Astrocyte (in vitro differentiated cells and primary cell): ENCODE results near the gene TRIP10.

Source experiments
- EZH2 ChIP-seq: IDR thresholded peaks from 2 replicates; pipeline ENCODE4 v1.6.1; 2012; ENCODE audit warnings: mild to moderate bottlenecking, low read length, inconsistent platforms; ENCODE audit not compliant: insufficient read depth
- TF ChIP-seq, protein P1 (sequence below): IDR thresholded peaks from 2 replicates; pipeline ENCODE4 v1.5.1; 2011; ENCODE audit warnings: low read depth, mild to moderate bottlenecking, inconsistent platforms, low read length, moderate library complexity; ENCODE audit not compliant: insufficient read depth

DNA sequence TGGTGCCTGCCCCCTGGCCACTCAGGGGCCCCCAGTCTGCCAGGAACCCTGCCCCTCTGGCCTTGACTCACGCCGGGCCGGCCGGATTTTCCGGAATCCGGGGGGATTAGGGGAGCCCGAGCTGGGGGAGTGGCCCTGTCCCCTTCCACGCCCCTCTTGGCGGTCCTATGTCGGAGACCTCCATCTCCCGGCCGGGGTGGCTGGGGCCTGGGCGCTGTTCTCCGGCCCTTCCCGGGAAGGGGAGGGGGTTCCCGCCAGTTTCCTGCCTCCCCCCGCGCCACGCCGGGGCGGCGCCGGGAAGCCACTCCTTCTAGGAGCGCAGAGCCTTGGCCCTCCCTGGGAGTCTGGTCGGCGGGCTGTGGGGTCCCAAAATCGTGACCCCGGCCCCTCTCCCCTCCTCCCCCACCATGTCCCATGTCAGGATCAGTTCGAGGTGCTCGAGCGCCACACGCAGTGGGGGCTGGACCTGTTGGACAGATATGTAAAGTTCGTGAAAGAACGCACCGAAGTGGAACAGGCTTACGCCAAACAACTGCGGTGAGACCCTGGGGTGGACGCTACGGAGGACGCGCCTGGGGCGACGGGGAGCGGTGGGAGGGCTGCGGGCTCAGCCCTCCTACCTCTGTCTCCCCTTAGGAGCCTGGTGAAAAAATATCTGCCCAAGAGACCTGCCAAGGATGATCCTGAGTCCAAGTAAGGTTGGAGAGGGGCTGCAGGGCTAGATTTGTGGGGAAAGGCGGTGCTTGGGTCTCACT is 1.3 kb downstream of the TRIP10 start:
- TF ChIP-seq, protein P1, sequence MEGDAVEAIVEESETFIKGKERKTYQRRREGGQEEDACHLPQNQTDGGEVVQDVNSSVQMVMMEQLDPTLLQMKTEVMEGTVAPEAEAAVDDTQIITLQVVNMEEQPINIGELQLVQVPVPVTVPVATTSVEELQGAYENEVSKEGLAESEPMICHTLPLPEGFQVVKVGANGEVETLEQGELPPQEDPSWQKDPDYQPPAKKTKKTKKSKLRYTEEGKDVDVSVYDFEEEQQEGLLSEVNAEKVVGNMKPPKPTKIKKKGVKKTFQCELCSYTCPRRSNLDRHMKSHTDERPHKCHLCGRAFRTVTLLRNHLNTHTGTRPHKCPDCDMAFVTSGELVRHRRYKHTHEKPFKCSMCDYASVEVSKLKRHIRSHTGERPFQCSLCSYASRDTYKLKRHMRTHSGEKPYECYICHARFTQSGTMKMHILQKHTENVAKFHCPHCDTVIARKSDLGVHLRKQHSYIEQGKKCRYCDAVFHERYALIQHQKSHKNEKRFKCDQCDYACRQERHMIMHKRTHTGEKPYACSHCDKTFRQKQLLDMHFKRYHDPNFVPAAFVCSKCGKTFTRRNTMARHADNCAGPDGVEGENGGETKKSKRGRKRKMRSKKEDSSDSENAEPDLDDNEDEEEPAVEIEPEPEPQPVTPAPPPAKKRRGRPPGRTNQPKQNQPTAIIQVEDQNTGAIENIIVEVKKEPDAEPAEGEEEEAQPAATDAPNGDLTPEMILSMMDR: no peak
- no peak for TF ChIP-seq EZH2
